ENCODE measurements around the gene POFUT2. TPM values are rescaled to one million over a fixed set of nuclear protein-coding genes. Genes with fewer than 3 reads are reported as not detected.

Gene POFUT2
- 14.1 and 18.6 TPM in 2 replicates for total RNA-seq (2014; rRNA removed; shearing (Covaris generic))
- 48.0 and 50.0 TPM in 2 replicates for polyA plus RNA-seq (2014; cell fraction: nucleus; rRNA removed)

GRCh38 chr21:45287438-45288391 is at the start of gene POFUT2:
POFUT2 (minus strand) TSS chr21:45287895; CDS start chr21:45287871, 24 bp downstream.
- DNase-seq (ENCODE audit: extremely low read depth, low read depth), result peak; percentile 91

DNA sequence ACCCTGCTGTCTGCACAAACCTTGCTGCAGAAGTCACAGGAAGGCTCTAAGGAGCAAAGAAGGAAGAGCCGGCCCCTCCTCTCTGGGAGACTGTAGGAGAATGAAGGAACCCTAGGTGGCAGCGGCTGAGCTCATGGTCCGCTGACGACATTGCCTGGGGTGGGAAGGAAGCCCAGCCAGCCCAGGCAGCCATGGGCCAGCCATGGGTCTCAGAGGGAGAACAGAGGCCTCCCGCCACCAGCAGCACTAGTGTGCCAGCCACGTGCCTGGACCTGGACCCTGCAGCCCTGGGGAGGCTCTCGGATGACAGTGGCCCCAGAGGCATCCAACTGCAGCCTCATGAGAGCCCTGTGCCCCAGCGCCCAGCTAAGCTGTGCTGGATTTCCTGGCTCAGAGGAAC is 49.2 kb upstream of the POFUT2 start:
- no peak for DNase-seq (ENCODE audit: extremely low read depth, low read depth)

DNA sequence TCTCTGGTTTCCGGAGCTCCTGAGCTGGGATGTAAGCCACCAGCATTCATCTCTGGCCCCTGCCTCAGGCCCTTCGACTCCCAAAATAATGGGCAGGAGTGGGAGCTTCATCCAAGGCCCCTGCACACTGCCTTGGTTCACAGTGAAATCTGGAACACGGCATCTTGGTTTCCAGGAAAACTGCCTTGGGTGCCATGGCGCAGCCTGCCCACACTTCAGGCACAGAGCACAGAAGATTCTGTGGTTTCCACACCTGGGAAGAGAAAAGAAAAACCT is 48.8 kb upstream of the POFUT2 start:
- DNase-seq (ENCODE audit: extremely low read depth, low read depth), result no peak

DNA sequence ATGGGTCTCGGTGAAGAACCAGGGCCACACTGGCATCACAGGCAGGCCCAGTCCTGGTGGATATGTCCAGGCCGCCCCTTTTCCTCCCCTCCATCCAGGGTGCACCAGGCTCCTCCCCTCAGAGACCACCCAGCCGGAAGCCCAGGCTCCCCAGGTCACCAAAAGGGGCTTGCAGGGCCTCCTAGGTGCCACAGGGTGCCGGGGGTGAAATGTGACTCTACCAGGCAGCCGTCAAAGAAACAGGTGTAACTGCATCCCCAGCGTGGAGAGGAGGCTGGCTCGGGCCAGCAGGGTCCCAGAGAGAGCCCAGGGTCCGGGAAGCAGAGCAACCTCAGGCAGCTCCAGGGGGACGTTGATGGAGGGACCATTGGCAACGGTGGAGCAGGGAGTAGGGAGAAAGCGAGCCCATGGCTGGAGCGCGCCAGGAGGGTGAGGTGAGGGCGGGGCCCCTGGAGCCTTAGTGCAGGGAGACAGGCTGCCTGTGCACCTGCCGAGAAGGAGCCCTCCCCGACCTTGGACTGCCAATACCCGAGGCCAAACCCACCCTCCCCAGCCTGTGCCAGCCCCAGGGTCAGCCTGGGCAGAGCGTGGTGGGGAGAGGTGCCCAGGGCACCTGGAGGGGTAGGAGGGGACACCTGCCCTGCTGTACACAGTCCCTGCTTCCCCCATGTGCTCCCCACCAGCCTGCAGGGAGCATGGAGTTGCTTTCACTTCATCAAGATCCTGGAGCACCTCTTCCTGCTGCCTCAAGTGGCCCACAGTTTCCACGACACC is 48.3 kb upstream of the POFUT2 start:
- no peak for DNase-seq (ENCODE audit: extremely low read depth, low read depth)

- no peak for DNase-seq (ENCODE audit: extremely low read depth, low read depth)
Measured at GRCh38 chr21:45335151-45335760, 47.6 kb upstream of the POFUT2 start.

DNA sequence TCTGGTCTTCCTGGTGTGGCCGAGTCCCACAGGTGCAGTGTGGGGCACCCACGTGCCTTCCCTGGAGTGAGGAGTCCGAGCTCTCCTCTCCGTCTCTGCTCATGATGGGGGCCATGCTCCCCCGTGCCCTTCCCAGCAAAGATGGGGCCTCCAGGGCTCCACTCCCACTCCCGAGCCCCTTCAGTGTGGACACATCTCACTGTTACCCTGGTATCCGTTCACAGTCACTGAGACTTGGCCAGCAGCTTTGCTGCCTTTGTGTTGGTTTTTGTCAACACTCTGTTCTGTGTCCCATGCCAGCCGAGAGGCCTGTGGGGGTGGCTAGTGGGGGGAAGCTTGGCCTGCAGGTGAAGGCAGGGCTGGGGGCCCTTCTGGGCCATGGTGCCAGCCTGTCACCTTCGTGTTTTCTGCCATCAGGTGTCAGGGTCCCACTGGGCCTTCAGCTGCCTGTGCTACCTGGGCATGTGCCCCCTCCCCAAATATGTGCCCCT is 46.9 kb upstream of the POFUT2 start:
- no peak for DNase-seq (ENCODE audit: extremely low read depth, low read depth)

DNA sequence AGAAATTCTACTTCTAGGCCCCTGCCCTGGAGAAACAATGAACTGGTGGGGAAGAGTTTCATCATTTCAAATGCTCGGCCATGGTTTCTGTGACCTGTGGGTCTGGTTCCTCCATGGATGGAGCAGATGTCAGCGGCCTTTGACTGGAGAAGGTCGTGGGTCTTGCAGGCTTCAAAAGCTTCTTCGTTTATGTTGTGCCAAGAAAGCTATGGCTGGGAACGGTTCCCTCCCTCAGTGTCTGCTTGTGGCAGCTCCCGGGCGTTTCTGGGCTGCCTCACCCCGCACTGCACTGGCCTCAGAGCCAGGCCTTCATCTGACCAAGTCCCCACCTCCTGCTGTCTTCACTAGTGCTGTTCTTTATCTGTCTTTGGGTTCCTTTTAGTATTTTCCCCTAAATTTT is 46.4 kb upstream of the POFUT2 start:
- DNase-seq (ENCODE audit: extremely low read depth, low read depth), result no peak

- no peak for DNase-seq (ENCODE audit: extremely low read depth, low read depth)
Measured at GRCh38 chr21:45333583-45334121, 46.0 kb upstream of the POFUT2 start.

DNA sequence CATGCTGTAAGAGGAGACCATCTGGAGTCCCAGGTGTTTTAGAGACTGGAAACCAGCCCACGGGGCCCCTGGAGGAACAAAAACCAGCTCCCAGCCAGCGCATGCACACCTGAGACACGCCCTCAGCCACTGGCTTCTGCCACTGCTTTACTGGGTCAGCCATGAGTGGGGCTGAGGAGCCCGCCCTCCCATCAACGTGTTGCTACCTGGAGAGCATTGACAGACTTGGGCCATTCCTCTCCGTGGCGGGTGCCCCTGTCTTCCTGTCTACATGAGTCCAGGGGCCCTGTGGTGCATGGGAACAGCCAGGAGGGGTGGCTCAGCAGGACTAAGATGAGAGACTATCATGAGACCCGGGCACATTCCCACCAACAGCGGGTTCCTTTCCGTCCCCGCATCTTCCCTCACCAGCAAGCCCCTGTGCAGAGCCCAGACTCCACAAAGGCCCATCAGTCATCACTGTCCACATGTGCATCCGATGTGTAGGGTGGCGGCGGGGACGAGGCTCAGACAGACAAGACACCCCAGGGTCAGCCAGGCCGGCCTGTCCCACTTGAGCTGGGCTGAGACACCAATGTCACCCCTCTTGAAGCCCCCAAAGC is 45.4 kb upstream of the POFUT2 start:
- DNase-seq (ENCODE audit: extremely low read depth, low read depth), result no peak

DNA sequence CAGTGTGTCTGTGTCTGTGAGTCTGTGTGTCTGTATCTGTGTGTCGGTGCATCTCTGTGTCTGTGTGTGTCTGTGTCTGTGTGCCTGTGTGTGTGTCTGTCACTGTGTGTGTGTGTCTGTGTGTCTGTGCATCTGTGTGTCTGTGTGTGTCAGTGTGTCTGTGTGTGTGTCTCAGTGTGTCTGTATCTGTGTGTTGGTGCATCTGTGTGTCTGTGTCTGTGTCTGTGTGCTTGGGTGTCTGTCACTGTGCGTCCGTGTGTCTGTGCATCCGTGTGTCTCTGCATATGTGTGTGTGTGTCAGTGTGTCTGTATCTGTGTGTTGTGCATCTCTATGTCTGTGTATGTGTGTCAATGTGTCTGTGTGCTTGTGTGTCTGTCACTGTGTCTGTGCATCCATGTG is 44.7 kb upstream of the POFUT2 start:
- DNase-seq (ENCODE audit: extremely low read depth, low read depth), result no peak

DNA sequence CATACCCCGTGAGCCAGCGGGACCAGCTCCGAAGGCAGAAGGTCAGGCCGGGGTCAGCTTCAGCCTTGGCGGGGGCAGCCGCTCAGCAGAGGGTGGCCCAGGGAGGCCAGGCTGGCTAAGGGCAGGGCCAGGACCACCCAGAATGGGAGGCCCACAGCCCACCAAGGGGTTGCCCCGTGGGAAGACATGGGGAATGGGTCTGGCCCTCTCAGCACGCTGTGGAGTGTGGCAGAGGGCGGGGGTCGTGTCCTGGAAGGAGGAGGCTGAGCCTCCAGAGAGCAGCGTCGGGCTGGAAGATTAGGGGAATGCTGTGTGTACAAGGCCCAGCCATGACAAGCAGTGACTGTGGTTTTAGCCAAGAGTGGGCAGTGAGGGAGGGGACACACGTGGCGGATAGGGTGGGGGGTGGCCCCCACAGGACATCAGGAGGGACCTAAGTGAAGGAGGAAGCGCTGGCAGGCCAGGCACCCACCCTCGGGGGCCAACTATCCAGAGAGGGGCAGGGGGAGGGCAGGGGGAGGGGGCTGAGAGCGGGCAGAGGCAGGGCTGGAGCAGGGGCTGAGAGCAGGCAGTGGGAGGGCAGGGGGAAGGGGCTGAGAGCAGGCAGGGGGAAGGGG is 43.9 kb upstream of the POFUT2 start:
- no peak for DNase-seq (ENCODE audit: extremely low read depth, low read depth)

- no peak for DNase-seq (ENCODE audit: extremely low read depth, low read depth)
Measured at GRCh38 chr21:45330851-45331261, 43.2 kb upstream of the POFUT2 start.

DNA sequence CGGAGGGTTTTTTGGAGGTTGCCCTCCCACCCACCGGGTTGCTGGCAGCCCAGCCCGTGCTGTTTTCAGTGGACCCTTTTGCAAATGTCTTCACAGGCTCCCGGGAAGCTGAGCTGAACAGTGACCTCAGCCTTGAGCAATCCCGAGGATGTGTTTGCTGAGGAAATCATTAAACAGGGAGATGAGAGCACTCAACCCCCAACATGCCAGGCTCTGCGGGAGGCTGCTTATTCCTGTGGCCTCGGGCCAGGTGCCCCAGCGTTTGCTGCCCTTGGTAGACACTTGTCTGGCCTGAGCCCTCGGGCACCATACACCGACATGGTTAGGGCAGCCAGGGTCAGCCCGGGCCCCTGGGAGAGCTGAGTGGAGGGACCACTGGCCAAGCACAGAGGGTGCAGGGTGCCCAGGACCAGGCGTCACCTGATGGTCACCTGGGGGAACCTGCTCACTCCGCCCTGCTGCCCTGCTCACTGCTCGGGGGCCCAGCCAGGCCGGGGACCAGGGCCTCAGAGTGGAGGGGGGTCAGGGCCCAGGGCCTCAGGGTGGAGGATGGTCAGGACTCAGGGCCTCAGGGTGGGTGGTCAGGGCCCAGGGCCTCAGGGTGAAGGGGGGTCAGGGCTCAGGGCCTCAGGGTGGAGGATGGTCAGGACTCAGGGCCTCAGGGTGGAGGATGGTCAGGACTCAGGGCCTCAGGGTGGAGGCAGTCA is 42.5 kb upstream of the POFUT2 start:
- no peak for DNase-seq (ENCODE audit: extremely low read depth, low read depth)

- DNase-seq (ENCODE audit: extremely low read depth, low read depth), result no peak
Measured at GRCh38 chr21:45329261-45330074, 41.8 kb upstream of the POFUT2 start.

DNA sequence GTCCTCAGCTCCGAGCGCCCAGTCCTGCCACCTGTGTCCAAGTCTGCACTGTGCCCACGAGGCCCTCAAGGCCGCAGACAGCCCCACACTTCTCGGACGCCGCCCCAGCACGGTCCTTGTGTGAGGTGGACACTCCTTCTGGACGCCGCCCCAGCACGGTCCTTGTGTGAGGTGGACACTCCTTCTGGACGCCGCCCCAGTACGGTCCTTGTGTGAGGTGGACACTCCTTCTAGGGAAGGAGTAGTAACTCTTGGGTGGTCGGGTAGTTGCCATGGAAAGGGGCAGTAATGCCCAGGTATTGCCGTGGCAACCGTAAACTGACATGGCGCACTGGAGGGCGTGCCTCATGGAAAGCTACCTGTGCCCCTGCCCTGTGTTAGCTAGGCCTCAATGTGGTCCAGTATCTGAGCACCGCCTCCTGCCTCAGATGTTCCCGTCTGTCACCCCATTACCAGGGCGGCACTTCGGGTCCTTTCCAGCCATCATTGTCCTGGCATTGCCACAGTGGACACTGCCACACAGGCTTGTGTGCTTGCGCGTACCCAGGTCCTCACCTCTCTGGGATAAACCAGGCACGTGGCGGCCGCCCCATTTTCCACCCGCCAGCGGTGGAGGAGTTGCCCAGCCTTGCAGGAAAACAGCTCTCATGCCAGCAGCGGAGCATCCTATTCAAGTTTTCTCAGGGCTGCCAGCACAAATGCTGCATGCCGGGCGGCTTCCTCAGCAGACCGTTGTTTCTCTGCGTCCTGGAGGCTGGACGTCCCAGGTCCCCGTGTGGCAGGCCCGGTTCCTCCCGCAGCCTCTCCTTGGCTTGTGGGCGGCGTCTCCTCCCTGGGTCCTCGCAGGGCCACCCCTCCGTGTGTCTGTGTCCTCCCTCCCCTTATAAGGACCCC is 40.8 kb upstream of the POFUT2 start:
- DNase-seq (ENCODE audit: extremely low read depth, low read depth), result no peak

- DNase-seq (ENCODE audit: extremely low read depth, low read depth), result no peak
Measured at GRCh38 chr21:45327441-45328197, 39.9 kb upstream of the POFUT2 start.
